Common myeloid progenitor, CD34-positive (primary cell): ENCODE results near the gene PCDH15.
"Not testable (repeated sequence)": the region's sequence is repeated elsewhere in the genome, so short reads cannot be mapped to it uniquely, and the experiment has no call there.

ENCODE experiments used
- CTCF ChIA-PET: fragments of 350-600 bp; sonication (Branson Sonifier 250); formaldehyde crosslinking; loops from one replicate; lab custom pipeline; 2021; ENCODE audit warnings: antibody characterized with exemption; lab: Charles Lee
- POLR2A ChIA-PET: fragments of 350-600 bp; sonication (Branson Sonifier 250); formaldehyde crosslinking; loops from one replicate; lab custom pipeline; 2021; ENCODE audit warnings: antibody characterized with exemption; lab: Charles Lee
- DNase-seq, 3 donors: peaks; one replicate each; pipeline versions ENCODE4 v3.0.0 to v3.0.0-alpha.2; 2013
- H3K27ac ChIP-seq, 2 experiments: 1 replicate in 1 of 2; 2 replicates in 1 of 2; pipeline ENCODE4 v1.7.0; 2013; ENCODE audit warnings: inconsistent platforms in 2 of 2, low read length in 2 of 2, mild to moderate bottlenecking in 2 of 2, low read depth in 1 of 2, moderate library complexity in 1 of 2; ENCODE audit not compliant: severe bottlenecking in 2 of 2, insufficient read depth in 1 of 2, poor library complexity in 1 of 2
- H3K27me3 ChIP-seq, 5 experiments: replicated peaks in 2 of 5; 1 replicate in 3 of 5; 2 replicates in 2 of 5; pipeline versions ENCODE4 v1.6.1 to v1.7.0; 2013; ENCODE audit warnings: low read length in 4 of 5, mild to moderate bottlenecking in 2 of 5, moderate library complexity in 2 of 5, inconsistent platforms in 1 of 5; ENCODE audit not compliant: insufficient read depth in 5 of 5, control insufficient read depth in 4 of 5
- H3K36me3 ChIP-seq, 4 experiments: 1 replicate in 2 of 4; 2 replicates in 2 of 4; pipeline versions ENCODE4 v1.6.1 to v1.7.0; 2013; ENCODE audit warnings: low read length in 3 of 4, control low read depth in 1 of 4, mild to moderate bottlenecking in 1 of 4; ENCODE audit not compliant: control insufficient read depth in 4 of 4, insufficient read depth in 4 of 4
- H3K4me1 ChIP-seq, 4 experiments: 1 replicate in 3 of 4; 2 replicates in 1 of 4; pipeline versions ENCODE4 v1.6.1 to v1.7.1; 2013; ENCODE audit warnings: low read length in 3 of 4, mild to moderate bottlenecking in 3 of 4, control low read depth in 1 of 4, inconsistent platforms in 1 of 4, moderate library complexity in 1 of 4; ENCODE audit not compliant: control insufficient read depth in 4 of 4, insufficient read depth in 4 of 4; ENCODE audit errors: control extremely low read depth in 1 of 4
- H3K4me3 ChIP-seq, 7 experiments: 1 replicate in 4 of 7; 2 replicates in 3 of 7; pipeline versions ENCODE4 v1.5.1 to v1.7.0; 2013; ENCODE audit warnings: mild to moderate bottlenecking in 7 of 7, low read length in 6 of 7, moderate library complexity in 6 of 7, inconsistent platforms in 2 of 7, low read depth in 2 of 7, control low read depth in 1 of 7; ENCODE audit not compliant: insufficient read depth in 4 of 7, control insufficient read depth in 1 of 7; ENCODE audit errors: extremely low read depth in 1 of 7
- H3K9me3 ChIP-seq, 5 experiments: 1 replicate in 4 of 5; 2 replicates in 1 of 5; pipeline versions ENCODE4 v1.6.1 to v1.7.1; 2013; ENCODE audit warnings: low read length in 4 of 5, mild to moderate bottlenecking in 2 of 5, inconsistent platforms in 1 of 5, low read depth in 1 of 5, moderate library complexity in 1 of 5; ENCODE audit not compliant: control insufficient read depth in 4 of 5, insufficient read depth in 2 of 5; ENCODE audit errors: control extremely low read depth in 1 of 5
- WGBS: methylation state at CpG from one replicate; pipeline ENCODE4 v1.1.5; 2013; ENCODE audit not compliant: insufficient coverage; 5-methylcytosine and 5-hydroxymethylcytosine counted together

The PCDH15 gene

GRCh38 chr10:53977267-53977666 lies 823.8 kb downstream of the PCDH15 start:
- Histone ChIP-seq H3K36me3 (no peaks in the 10 kb centered on the region), H3K4me3 (no peak overlapping the region), H3K4me1 (no peaks in the 10 kb centered on the region), H3K9me3 (no peaks in the 10 kb centered on the region), H3K27ac (no peak overlapping the region), H3K27me3 (no peaks in the 10 kb centered on the region)
- no peak for DNase-seq
- ChIA-PET POLR2A (no interaction called here), CTCF (interaction anchor here (1.4 kb wide), 1 partner anchor 9 kb away, joined by 3 read pairs; no protein-coding TSS in a partner anchor)
- WGBS = no CpG with 5 or more reads among the region's 2 CpGs

GRCh38 chr10:53957401-53957800 lies 843.6 kb downstream of the PCDH15 start:
- 100% methylated on average over 1 of the region's 3 CpGs for WGBS
- no peak overlapping the region for H3K4me3 ChIP-seq
- no peak for DNase-seq
- CTCF ChIA-PET = no interaction called here
- H3K27me3 ChIP-seq = no peaks in the 10 kb centered on the region
- H3K36me3 ChIP-seq = no peaks in the 10 kb centered on the region
- H3K9me3 ChIP-seq = peaks cover 0 to 3% (median 0%) of the 10 kb centered on the region in 5 experiments
- H3K4me1 ChIP-seq = no peaks in the 10 kb centered on the region
- POLR2A ChIA-PET = no interaction called here
- no peak overlapping the region for H3K27ac ChIP-seq

- Histone ChIP-seq H3K27me3 (no peaks in the 10 kb centered on the region), H3K4me3 (no peak overlapping the region), H3K36me3 (no peaks in the 10 kb centered on the region), H3K27ac (no peak overlapping the region), H3K4me1 (no peaks in the 10 kb centered on the region), H3K9me3 (peaks cover 0 to 9% (median 3%) of the 10 kb centered on the region in 5 experiments)
- CTCF ChIA-PET = no interaction called here
- POLR2A ChIA-PET = no interaction called here
- DNase-seq = no peak
- 100% methylated on average over 3 of the region's 6 CpGs for WGBS
Observed at GRCh38 chr10:53955091-53955490, 845.9 kb downstream of the PCDH15 start.

DNA sequence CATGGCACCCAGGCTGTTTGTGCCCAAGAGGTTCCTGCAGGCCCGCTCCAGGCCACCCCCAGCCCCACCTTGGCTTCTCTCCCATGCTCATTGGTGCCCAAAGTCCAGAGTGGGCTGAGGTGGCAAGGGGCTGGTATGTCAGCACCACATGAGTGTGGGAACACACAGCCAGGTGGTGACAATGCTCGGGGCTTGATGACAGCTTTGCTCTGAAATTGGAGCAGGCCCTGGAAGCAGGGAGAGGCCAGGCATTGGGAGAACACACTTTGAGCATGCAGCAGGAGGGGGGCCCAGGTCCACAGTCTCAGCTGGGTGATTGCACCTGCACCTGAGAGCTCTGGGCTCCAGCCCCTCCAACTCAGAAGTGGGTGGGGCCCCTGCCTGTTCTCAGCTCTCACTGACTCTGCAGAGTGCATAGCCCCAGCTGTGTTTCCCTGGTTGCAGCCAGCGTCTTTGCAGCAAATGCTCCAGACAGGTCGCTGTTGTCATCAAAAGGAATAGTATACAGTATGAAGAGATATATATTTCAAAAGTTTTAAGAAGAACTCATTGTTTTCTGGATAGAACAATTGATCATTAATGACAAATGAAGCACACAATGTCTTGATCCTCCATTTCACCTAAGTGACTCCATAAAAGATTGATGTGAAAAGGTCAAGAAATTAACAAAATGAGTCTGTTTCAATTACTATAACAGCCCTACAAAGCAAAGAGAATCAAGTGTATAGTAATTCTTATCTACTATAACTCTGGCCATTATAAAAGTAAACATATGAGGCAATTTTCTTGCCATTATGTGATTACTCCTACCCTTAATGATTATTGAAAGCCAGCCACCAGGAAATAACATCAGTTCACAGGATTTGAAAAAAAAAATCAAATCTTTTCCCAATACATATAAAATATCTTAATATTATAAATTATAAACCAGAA lies 848.1 kb downstream of the PCDH15 start:
- ChIA-PET POLR2A (no interaction called here), CTCF (no interaction called here)
- no peaks in the 10 kb centered on the region for H3K4me1 ChIP-seq
- no peak overlapping the region for H3K4me3 ChIP-seq
- no peaks in the 10 kb centered on the region for H3K27me3 ChIP-seq
- H3K27ac ChIP-seq = no peak overlapping the region
- no peak for DNase-seq
- WGBS = 96% methylated on average over 2 of the region's 4 CpGs
- peaks cover 0 to 9% (median 3%) of the 10 kb centered on the region in 5 experiments for H3K9me3 ChIP-seq
- H3K36me3 ChIP-seq = no peaks in the 10 kb centered on the region

DNA sequence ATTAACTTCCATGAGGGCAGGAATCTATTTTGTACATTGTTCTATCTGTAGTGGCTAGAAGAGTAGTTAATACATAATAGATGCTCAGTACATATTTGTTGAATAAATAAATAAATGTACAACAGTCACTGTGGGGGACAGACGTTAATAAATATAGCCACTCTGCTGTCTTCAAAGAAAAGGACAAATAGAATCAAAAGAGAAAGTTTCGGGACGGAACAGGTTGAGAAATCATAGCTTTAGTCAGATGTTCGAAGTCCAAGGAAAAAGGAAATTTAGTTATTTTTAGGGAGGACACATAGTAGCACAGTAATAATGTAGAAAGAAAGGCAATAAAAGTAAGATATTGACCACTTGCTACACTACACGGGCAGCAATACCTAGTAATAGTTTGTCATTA lies 861.4 kb downstream of the PCDH15 start:
- DNase-seq = no peak
- no CpG with 5 or more reads among the region's 5 CpGs for WGBS
- H3K4me3 ChIP-seq = no peak overlapping the region
- H3K27me3 ChIP-seq = no peaks in the 10 kb centered on the region
- POLR2A ChIA-PET = interaction anchor here (0.5 kb wide), 1 partner anchor 370 kb away, joined by 3 read pairs; no protein-coding TSS in a partner anchor
- no peaks in the 10 kb centered on the region for H3K36me3 ChIP-seq
- no peak overlapping the region for H3K27ac ChIP-seq
- no peaks in the 10 kb centered on the region for H3K9me3 ChIP-seq
- H3K4me1 ChIP-seq = no peaks in the 10 kb centered on the region
- CTCF ChIA-PET = no interaction called here

GRCh38 chr10:53930648-53931047 lies 870.4 kb downstream of the PCDH15 start:
- 61% methylated on average over 2 of the region's 3 CpGs for WGBS
- H3K27me3 ChIP-seq = no peaks in the 10 kb centered on the region

GRCh38 chr10:53924051-53924700 lies 876.9 kb downstream of the PCDH15 start:
- H3K27me3 ChIP-seq, CTCF ChIA-PET, DNase-seq, H3K9me3 ChIP-seq, H3K27ac ChIP-seq, POLR2A ChIA-PET, H3K4me3 ChIP-seq, H3K36me3 ChIP-seq, H3K4me1 ChIP-seq: not testable (repeated sequence)
- WGBS = 98% methylated on average over 31 of the region's 34 CpGs

More at GRCh38 chr10:53930648-53931047, 870.4 kb downstream of the PCDH15 start:
- Histone ChIP-seq H3K4me3 (no peak overlapping the region), H3K9me3 (no peaks in the 10 kb centered on the region), H3K4me1 (no peaks in the 10 kb centered on the region), H3K27ac (no peak overlapping the region), H3K36me3 (no peaks in the 10 kb centered on the region)
- CTCF ChIA-PET = no interaction called here
- no peak for DNase-seq
- POLR2A ChIA-PET = no interaction called here
